GM12873 (cell line): ENCODE results near the gene DUOX2.

Experiments
- TF ChIP-seq, protein P1 (sequence below): IDR thresholded peaks from 2 replicates; pipeline ENCODE4 v1.5.1; 2012; ENCODE audit warnings: low read depth, mild to moderate bottlenecking, moderate library complexity, low read length, control low read depth; ENCODE audit not compliant: insufficient read depth; ENCODE audit errors: missing control alignments

DUOX2 gene

DNA sequence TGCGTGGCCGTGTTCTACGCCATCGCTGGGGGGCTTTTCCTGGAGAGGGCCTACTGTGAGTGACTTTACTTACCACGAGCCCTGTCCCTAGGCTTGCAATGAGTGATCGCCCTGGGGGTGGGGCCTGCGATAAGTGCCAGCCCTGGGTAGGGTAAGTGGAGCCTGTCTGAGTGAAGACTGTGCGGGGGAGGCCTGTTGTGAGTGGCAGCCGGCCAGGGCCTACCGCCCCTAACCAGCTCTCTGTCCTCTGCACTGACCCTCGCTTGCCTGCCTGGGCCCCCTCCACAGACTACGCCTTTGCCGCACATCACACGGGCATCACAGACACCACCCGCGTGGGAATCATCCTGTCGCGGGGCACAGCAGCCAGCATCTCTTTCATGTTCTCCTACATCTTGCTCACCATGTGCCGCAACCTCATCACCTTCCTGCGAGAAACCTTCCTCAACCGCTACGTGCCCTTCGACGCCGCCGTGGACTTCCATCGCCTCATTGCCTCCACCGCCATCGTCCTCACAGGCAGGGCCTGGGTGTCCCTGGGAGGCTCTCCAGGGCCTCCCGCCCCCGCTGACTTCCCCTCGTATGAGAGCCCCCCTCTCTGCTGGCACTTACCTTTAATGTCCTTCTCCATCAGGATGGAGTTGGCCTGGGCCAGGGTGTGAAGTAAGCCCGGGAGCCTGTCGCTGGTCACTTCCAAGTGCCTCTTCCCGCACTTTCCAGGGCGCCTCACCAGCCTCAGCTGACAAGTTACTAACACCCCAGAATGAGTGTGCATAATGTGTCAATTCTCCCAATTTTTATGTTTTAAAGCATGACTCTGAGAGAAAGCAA, 38.2 kb upstream of the DUOX2 start:
- TF ChIP-seq, protein P1, sequence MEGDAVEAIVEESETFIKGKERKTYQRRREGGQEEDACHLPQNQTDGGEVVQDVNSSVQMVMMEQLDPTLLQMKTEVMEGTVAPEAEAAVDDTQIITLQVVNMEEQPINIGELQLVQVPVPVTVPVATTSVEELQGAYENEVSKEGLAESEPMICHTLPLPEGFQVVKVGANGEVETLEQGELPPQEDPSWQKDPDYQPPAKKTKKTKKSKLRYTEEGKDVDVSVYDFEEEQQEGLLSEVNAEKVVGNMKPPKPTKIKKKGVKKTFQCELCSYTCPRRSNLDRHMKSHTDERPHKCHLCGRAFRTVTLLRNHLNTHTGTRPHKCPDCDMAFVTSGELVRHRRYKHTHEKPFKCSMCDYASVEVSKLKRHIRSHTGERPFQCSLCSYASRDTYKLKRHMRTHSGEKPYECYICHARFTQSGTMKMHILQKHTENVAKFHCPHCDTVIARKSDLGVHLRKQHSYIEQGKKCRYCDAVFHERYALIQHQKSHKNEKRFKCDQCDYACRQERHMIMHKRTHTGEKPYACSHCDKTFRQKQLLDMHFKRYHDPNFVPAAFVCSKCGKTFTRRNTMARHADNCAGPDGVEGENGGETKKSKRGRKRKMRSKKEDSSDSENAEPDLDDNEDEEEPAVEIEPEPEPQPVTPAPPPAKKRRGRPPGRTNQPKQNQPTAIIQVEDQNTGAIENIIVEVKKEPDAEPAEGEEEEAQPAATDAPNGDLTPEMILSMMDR, result no peak

DNA sequence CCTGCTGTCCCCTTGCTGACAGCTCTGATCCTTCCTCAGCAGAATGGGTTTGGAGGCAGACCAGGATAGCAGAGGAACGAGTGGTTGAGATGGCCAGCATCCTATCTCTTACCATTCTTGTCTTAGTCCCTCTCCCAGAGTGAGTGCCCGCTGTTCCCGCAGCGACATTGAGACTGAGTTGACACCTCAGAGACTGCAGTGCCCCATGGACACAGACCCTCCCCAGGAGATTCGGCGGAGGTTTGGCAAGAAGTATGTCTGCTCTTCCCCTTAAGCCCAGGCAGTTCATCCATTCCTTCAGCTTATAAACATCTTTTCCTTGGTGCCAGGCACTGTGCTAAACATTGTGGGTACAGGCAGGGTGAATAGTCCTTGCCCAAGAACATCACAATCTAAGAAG, 37.0 kb upstream of the DUOX2 start:
- TF ChIP-seq, protein P1, result no peak

DNA sequence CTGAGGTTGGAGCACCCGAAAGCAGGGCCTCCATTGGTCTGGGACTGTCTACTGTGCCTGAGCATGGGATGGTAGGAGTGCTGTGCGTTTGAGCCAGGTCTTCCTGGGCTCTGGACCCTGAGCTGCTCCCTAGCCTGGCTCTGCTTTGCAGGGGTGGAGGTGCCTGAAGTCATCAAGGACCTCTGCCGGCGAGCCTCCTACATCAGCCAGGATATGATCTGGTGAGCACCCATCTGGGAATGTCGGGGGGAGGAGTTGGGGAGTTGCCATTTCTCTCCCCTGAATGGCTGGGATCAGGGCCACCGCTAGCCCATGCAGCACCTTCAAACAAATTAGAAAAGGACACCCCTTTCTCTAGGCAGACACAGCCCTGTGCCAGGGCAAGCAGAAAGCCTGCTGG, 36.5 kb upstream of the DUOX2 start:
- TF ChIP-seq, protein P1, result no peak

DNA sequence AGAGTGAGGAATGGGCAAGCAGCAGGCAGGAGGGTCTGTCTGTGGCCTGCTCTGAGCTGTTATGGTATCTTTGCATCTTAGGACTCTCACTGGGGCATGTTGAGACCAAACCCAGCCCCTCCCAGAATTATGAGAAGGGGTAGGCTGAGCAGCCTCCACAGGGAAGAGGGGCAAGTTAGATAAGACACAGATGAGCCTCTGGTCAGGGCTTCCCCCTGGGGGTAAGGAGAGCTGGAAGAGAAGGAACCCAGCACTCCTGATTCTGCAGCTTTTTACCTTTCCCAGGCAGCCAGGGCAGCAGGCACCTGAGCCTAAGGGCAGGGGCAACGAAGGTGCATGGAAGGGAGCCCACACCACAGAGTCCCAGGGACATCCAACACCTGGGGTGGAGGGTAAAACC, 35.1 kb upstream of the DUOX2 start:
- TF ChIP-seq, protein P1, result no peak

DNA sequence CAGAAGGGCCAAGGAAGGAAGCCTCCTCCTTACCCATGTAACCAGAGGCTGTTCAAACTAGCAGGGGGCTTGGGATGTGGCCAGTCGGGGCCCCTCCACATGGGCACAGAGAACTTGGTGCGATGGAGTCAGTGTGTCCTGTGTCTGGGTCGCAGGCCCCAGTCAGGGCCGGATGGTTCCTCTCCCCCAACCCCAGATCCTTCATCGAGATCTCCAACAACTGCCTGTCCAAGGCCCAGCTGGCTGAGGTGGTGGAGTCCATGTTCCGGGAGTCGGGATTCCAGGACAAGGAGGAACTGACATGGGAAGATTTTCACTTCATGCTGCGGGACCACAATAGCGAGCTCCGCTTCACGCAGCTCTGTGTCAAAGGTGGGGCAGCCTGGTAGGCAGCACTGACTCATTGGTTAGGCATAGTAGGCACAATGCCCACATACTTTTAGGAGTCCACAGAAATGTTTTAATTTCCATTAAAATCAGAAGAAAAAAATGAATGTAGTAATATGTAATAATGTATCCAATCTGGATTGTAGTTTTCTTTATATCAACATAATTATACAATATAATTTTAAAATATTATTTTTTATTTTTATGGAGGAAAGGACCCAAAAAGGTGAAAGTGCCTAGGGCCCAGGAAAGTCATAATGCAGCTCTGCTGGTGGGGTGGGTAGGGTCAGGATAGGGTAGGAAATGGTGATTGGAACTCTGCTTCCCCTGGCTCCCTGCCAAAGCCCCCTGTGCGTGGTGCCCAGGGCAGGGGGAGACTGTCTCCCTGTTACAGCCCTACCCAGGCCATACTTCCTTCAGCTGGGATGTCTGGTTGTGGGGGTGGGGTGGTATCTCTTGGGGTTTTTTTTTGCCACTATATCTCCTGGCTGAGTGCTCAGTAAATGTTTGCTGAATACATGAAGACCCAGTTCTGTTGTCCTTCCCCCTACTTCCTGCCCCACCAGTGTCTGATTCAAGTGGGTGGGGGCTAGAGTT, 34.4 kb upstream of the DUOX2 start:
- TF ChIP-seq, protein P1, result no peak

DNA sequence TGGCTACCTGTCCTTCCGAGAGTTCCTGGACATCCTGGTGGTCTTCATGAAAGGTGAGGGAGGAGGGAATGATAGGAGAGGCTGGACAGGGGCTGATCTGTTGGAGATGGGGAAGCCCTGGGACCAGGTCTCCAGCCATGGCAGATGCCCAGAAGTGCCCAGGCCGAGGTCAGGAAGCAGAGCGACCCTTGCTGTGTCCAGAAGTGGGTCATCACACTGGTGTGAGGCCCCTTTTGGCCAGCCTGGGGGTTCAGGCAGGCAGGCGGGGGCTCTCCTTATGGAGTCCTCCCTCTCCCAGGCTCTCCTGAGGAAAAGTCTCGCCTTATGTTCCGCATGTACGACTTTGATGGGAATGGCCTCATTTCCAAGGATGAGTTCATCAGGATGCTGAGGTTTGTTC, 33.6 kb upstream of the DUOX2 start:
- TF ChIP-seq, protein P1, result no peak

DNA sequence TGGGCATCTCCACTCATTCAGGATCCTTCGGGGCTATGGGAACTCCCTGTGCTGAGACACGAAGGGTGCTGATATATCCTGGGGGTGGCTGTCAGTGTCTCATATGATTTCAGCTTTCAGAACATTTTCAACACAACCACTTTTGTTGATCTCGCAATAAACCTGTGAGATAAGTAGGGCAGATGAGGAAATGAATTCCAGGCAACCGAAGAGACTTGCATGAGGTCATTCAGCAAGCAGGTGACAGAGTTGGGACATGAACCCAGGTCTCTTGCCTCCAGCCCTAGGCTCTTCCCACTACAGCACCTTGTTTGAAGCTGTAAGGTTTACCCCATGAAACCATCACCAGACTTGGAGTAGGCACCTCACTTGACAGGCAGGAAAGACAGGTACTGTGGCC, 32.4 kb upstream of the DUOX2 start:
- TF ChIP-seq, protein P1, result no peak
